GM19397 (cell line): ENCODE data around the gene LRSAM1.

ENCODE experiments used
- ATAC-seq: cut with Tn5 transposase; IDR thresholded peaks from one replicate; pipeline ENCODE4 v1.9.1; 2021; ENCODE audit warnings: mild to moderate bottlenecking, moderate library complexity; ENCODE audit not compliant: unreplicated experiment

The LRSAM1 gene

GRCh38 chr9:127495884-127496555 is 44.7 kb downstream of the LRSAM1 start:
- no peak for ATAC-seq

DNA sequence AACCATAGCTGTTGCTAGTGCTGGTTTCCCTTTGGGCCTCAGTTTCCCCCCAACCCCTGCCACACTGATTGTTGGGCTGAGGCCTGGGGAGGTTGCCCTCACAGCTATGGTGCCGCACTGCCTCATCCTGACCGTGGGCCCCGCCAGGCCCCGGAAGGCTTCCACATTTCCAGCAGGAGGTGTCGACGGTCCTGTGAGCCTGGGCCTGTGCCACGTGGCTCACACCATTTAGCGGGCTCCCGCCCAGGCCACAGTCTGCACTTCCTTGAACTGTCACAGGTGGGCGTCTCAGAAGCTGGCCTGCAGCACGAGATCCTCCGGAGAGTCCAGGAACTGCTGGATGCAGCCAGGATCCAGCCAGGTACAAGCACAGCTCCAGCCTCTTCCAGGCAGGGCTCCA is 45.7 kb downstream of the LRSAM1 start:
- no peak for ATAC-seq

DNA sequence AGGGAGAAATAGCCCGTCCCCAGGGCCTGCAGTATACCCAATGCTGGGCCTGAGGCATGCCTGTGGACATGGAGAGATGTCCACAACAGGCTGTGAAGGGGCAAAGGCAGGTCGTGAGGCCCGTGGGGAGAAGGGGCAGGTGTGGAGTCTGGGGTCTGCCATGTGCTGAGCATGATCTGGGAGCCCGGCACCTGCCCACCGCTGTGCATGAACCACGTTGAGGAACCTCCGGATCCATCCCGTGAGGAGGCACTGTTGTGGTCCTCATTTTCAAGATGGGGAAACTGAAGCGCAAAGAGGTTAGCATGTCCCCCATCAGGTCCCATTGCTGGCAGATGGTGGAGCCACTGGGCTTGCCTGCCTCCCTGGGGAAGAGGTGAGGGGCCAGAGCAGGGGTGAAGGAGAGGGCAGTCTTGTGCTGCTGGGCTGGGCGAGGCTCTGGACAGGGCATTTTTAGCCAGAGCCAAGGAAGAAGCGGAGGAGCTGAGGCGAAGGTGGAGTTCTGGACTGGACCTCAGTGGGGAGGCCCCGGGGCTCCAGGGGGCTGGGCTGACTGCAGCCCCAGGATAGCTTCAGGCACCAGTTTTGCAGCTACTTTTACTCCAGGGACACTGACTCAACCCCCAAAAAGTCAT is 46.5 kb downstream of the LRSAM1 start:
- no peak for ATAC-seq

- ATAC-seq, result no peak
Measured at GRCh38 chr9:127498298-127498697, 47.0 kb downstream of the LRSAM1 start.

DNA sequence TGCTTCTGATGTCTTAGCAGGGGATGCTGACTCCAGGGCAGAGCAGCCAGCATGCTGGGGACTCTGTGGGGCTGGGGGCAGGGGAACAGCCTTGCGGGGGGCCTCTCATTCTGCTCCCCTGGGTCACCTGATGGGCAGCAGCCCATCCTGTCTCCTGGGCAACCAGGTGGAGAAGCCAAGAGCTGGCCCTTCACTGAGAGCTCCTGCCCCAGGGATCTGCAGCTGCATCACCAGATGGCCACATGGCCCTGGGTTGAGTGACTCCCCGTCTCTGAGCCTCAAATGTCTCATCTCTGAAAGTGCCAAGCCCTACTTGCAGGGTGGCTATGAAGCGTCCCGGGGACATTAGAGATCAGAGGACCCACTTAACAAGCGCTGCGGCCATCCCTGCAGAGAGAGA is 49.1 kb downstream of the LRSAM1 start:
- no peak for ATAC-seq

- no peak for ATAC-seq
Measured at GRCh38 chr9:127500862-127501261, 49.6 kb downstream of the LRSAM1 start.

DNA sequence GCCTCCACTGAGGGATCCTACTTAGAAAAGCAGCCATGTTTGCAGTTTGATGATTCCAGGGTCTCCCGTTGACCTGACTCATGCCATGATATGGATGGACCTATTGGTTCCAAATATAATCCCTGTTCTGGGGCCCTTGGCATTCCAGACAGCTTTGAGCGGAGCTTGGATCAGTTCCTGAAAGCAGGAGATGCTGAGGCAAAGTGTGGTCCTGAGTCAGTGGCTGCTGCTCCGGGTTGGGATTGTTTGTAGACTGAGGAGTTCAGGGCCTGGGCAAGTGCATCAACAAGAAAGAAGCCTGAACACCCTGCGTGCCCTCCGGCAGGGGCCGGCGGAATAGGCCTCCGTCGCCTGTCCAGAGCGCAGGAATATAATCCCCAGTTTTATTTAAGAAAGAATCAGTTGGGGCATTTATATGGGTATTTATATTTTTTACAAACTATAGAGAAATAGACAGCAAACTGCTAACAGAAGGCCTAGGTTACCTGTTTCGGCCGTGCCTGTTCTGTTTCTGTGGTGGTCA is 50.6 kb downstream of the LRSAM1 start:
- ATAC-seq, result no peak

DNA sequence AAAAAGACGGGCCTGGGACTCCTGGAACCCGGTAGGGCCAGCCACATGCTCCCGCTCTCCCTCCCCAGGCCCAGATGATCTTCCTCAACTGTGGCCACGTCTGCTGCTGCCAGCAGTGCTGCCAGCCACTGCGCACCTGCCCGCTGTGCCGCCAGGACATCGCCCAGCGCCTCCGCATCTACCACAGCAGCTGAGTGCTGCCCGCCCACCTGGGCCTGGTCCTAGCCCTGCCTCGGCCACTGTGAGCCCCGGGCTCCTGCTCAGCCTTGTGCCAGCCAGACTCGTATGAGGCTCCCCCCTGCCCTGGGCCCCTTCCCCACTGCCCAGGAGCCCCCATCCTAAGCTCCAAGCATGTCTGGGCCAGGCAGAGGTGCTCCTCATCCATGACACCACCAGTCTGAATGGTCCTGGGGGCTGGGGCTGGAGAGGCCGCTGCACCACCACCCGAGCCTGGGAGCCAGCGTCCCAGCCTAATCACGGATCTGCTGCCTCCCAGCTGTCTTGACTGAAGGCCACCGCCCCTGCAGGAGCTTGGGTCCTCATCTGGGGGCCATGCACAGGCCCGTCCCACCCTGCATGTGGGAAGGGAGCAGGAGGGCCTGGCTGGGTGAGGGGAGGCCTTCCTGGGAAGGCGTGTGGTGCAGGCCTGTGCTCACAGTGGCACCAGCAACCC is 51.5 kb downstream of the LRSAM1 start:
- ATAC-seq, result no peak

DNA sequence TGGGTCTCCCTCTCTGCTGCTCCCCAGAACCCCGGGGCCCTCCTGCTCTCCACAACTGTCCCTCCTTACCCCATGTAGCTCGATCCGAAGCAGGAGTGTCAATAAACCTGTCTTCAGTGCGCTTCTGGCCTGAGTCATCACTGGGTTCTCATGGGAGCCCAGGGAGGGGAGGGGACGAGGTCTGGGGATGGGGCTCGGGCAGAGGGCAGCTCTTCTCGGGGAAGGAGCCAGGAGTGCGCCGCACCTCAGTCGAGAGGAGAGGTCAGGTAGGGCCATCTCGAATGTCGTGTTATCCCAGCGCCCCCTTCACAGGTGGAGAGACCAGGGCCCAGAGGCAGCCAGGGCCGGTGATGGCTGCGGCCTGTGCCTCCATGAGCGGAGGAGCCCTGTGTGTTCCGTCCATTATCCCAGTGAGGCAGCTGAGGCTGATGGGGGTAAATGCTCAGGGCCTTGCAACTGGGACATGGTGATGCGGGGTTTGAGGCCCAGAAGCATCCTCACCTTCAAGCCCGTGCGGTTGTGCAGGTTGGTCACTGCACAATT is 52.1 kb downstream of the LRSAM1 start:
- no peak for ATAC-seq

- no peak for ATAC-seq
Measured at GRCh38 chr9:127503947-127504886, 52.9 kb downstream of the LRSAM1 start.

- no peak for ATAC-seq
Measured at GRCh38 chr9:127504887-127505251, 53.6 kb downstream of the LRSAM1 start.

GRCh38 chr9:127505396-127506116 is 54.2 kb downstream of the LRSAM1 start:
- ATAC-seq, result no peak

GRCh38 chr9:127506117-127506813 is 55.0 kb downstream of the LRSAM1 start:
- no peak for ATAC-seq

GRCh38 chr9:127506814-127507750 is 55.8 kb downstream of the LRSAM1 start:
- no peak for ATAC-seq

GRCh38 chr9:127507751-127508648 is 56.7 kb downstream of the LRSAM1 start:
- ATAC-seq, result no peak

- ATAC-seq, result no peak
Measured at GRCh38 chr9:127508901-127509260, 57.6 kb downstream of the LRSAM1 start.

GRCh38 chr9:127509261-127509954 is 58.1 kb downstream of the LRSAM1 start:
- ATAC-seq, result no peak
